GM12892 (cell line): ENCODE results near the gene ITPKB.

ENCODE experiments used
- POLR2A ChIP-seq: IDR thresholded peaks from 2 replicates; pipeline ENCODE4 v1.6.1; 2011; ENCODE audit warnings: low read depth, low read length, control low read depth
- POLR2AphosphoS5 ChIP-seq: IDR thresholded peaks from 2 replicates; pipeline ENCODE4 v1.6.1; 2011; ENCODE audit warnings: low read depth, low read length, control low read depth

- TF ChIP-seq POLR2A (no peak), POLR2AphosphoS5 (no peak)
These were observed 140.6 kb downstream of the ITPKB start for GRCh38 chr1:226598455-226598849.
